GM19025 (cell line): ENCODE results near the gene FOXRED1.
"Not testable (repeated sequence)": the region's sequence is repeated elsewhere in the genome, so short reads cannot be mapped to it uniquely, and the experiment has no call there.

Experiments
- ATAC-seq: cut with Tn5 transposase; IDR thresholded peaks from one replicate; pipeline ENCODE4 v1.9.1; 2021; ENCODE audit warnings: mild to moderate bottlenecking, low read depth, moderate library complexity; ENCODE audit not compliant: unreplicated experiment

Gene FOXRED1

GRCh38 chr11:126268361-126268707 is 620 bp upstream of the FOXRED1 start:
- ATAC-seq: no peak

DNA sequence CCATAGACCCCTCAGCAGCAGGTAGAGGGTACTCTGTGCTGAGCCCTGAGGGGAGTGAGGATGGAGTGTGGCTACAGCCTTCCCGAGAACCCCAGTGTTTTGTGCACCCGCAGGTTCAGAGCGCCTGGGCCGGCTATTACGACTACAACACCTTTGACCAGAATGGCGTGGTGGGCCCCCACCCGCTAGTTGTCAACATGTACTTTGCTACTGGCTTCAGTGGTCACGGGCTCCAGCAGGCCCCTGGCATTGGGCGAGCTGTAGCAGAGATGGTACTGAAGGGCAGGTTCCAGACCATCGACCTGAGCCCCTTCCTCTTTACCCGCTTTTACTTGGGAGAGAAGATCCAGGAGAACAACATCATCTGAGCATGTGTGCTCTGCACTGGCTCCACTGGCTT is 8.4 kb downstream of the FOXRED1 start:
- no peak for ATAC-seq

DNA sequence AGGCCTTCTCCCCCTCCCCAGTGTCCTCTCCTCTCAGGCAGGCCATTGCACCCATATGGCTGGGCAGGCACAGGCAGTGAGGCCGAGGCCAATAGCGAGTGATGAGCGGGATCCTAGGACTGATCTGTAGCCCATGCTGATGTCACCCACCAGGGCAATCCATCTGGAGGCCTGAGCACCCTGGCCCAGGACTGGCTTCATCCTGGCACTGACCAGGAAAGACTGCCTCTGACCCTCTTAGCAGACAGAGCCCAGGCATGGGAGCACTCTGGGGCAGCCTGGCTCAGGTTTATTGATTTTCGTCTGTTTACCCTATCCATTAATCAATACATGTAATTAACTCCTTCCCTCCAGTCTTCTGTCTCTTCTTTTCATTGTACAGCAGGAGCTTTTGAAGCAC is 8.8 kb downstream of the FOXRED1 start:
- ATAC-seq: no peak

DNA sequence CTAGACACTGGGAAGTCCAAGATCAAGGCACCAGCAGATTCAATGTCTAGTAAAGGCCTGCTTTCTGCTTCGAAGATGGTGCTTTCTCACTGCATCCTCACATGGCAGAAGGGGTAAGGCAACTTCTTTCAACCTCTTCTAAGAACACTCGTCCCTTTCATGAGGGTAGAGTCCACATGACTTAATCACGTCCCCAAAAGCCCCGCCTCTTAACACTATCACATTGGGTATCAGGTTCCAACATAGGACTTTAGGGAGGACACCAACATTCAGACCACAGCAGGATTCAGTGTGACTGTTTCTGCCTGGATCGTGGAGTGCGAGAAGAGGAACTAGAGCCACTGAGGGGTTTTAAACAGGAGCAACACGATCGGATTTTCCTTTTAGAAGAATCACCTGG is 10.2 kb downstream of the FOXRED1 start:
- ATAC-seq: no peak

DNA sequence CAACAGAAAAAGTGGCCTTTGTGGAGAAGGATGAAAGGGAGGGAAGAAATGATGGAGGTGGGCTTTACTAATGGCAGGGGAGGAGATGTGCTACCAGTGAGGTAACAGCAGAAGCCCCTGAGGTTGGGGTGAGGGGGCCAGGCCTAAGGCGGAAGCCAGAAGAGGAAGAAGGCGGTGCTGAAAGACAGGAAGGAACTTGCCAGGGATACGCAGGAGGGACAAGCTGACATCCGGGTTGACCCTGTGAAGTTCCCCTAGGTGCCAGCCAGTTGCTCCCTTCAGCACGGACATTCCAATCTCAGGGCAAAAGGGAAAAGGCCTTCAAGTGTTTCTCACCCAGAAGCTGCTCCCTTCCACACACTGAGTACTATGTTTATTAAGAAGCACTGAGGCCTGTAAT is 11.6 kb downstream of the FOXRED1 start:
- no peak for ATAC-seq

DNA sequence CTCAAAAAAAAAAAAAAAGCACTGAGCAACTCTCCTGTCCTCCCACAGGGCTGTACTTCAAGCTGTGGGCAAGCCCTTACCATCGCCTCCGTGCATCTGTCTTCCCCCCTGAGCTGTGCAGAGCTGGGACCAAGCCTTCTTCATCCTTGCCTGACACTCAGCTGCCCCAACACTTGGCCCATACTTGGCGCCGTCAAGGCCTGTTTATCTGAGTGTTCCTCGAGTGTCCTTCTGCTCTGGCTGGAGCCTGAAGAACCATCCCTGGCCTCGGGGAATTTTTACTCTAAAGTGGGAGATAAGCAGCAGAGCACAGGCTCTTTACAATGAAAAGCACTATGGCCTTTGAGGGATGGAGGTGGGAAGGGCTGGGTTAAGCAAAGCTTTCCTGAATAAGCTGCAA is 12.3 kb downstream of the FOXRED1 start:
- ATAC-seq: no peak

- ATAC-seq: no peak
Observed at GRCh38 chr11:126281666-126282175, 12.8 kb downstream of the FOXRED1 start.

DNA sequence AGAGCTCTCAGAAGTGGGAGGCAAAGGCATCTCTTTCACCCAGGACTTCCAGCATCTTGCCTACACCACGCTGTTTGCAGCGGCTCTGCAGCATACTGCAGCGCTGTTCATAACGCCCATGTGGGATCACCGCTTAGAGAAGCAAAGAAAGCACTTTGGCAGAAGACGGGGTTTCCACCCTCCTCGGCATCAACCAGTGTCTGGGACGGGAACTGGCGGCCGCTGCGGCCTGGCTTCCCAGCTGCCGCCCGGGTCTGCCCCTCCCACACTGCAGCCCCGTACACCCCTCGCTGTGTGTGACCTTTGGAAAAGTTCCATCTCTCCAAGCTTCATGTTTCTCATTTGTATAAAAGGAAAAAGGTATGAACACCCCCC is 13.4 kb downstream of the FOXRED1 start:
- ATAC-seq: no peak

GRCh38 chr11:126282736-126283591 is 14.0 kb downstream of the FOXRED1 start, which contains the start of gene TIRAP:
Gene TIRAP, plus strand, starts transcription at chr11:126283093. Its CDS starts 7,802 bp downstream, at chr11:126290895.
- peak; percentile 62 for ATAC-seq

GRCh38 chr11:126284829-126285228 is 15.9 kb downstream of the FOXRED1 start:
- peak; percentile 42 for ATAC-seq

DNA sequence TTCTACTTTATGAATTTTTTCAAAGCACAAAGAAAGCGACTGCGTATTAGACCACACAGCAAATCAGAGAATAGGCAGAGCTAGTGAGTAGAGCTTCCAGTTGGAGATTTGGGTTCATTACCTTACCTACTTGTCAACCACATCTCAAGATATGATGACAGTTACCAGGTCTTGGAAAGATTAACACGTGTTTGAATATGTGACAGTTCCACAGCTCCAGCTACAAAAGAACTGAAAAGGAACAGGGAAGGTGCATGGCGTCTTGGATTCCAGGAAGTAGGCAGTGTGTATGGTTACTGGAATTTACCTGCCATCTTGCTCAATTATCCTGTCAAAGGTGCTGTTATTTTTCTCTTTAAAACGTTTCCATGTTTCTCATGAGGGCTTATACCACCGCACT is 19.3 kb downstream of the FOXRED1 start:
- no peak for ATAC-seq

DNA sequence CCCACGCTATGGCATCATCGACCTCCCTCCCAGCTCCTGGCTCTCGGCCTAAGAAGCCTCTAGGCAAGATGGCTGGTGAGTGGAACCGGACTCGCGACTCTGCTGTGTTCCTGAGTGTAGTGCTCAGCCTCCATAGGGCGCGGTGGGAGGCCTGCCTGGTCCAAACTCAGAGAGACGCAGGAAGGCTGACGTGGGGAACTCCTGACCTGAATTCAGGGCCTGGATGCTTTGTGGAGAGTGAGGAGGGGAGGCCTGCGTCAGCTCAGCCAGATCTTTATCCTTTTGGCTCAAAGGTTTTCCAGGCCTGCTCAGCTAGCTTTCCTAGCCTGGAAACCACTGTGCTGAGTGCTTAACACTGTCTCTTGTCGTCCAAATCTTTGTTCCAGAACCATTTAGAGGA is 21.9 kb downstream of the FOXRED1 start:
- no peak for ATAC-seq

- no peak for ATAC-seq
Observed at GRCh38 chr11:126293726-126294125, 24.8 kb downstream of the FOXRED1 start.

DNA sequence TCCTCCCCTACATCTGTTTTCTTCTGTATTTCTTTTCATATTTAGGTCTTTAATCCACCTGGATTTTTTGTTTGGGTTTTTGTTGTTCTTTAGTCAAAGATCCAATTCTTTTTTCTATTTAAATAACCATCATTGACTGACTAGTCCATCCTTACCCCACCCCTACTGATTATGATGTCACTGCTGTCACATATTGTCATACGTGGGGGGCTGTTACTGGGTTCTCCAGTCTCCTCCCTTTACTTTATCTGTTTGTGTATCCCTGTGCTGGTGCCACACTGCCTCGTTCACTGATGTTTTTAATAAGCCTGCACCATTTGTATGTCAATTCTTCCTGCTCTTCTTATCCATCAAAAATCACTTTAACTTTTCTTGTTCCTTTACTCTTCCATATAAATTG is 28.1 kb downstream of the FOXRED1 start:
- no peak for ATAC-seq

GRCh38 chr11:126303623-126304456 is 34.9 kb downstream of the FOXRED1 start, which contains the start of gene DCPS:
Gene DCPS, plus strand, starts transcription at chr11:126304060. Its CDS starts 21 bp downstream, at chr11:126304081.
- ATAC-seq: peak; percentile 82

DNA sequence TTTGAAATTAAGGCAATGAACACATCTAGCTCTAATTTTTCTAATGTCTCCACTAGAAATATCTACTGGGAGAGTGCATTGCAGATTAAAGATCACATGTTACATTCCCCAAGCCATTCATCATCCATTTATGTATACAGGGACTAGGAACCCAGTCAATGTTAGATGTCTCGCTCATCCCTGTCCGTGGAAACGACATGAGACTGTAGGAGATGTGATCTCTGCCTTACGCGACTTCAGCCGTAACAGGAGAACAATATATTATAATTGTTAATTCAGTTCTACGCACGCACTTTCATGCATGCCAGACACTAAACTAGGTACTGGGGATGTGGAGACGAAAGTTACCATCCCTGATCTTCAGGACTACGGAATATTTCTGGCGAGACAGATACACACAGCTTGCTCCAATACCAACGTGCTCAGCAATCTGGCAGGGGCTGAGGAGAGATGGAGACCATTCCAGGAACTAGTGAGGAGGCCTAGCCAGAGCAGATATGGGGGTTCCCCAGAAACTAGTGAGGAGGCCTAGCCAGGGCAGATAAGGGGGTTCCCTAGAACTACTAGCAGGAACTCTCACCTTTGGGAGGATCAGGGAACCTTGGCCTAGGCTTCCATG is 35.6 kb downstream of the FOXRED1 start:
- peak; percentile 28 for ATAC-seq

DNA sequence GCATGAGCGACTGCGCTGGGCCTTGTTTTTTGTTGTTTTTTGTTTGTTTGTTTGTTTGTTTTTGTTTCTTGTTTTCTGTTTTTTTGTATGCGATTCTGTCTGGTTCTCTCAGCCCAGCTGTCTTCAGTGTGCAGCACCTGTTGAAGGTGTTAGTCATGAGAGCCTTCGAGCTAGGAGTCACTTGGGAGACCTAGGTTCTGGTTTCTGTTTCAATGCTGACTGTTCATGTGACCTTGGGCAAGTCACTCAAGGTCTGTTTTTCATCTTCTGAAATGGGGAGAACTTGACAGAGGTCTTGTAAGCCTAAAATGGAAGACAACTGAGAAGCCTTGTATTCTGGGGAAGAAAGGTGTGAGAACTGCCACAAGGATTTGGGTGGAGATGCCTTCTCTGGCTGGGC is 36.7 kb downstream of the FOXRED1 start:
- ATAC-seq: peak; percentile 42

GRCh38 chr11:126307706-126308105 is 38.8 kb downstream of the FOXRED1 start:
- no peak for ATAC-seq

DNA sequence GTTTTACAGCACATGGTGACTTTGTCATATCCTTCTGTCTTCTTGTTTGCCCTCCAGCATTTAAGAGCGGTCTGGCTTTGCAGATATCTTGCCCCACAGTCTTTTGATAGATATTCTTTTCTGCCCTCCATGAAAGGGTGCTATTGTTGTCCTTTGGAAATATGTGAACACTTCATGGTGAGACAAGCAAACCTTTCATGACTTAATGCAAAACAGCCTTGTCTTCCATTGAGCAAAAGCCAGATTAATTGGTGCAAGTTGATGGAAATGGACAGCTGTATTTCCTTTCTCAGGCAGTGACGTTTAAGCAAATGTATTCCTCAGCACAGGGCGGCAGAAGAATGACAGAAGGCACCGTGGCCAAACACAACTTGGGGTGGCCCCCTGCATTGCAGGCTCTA is 39.3 kb downstream of the FOXRED1 start:
- ATAC-seq: no peak

DNA sequence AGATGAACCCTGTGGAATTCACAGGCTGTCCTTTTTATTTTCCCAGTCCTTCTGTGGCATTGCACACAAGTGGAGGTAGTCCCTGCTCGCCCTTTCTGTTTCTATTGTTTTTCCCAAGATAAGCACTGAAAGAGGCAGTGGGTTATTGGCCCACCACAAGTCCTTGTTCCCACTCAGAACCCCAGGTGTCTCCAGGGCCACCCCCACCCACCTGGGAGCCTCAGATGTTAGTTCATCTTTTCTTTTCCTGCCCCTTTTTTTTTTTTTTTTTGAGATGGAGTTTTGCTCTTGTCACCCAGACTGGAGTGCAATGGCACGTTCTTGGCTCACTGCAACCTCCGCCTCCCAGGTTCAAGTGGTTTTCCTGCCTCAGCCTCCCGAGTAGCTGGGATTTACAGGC is 39.8 kb downstream of the FOXRED1 start:
- ATAC-seq: not testable (repeated sequence)
